GM12878 (cell line): ENCODE measurements around the gene HMBS. TPM values are rescaled to one million over a fixed set of nuclear protein-coding genes. Genes with fewer than 3 reads are reported as not detected.

Source experiments
- ATAC-seq: fragments of 200-7000 bp; cut with Tn5 transposase; 3 replicates; pipeline ENCODE4 v1.9.1; 2020; ENCODE audit warnings: mild to moderate bottlenecking, moderate library complexity
- BruUV-seq: library from RNA; stranded (reverse); fragments of 400-500 nt; replicated peaks from 2 replicates; lab custom pipeline; 2021; lab: Mats Ljungman, UMichigan
- CTCF ChIA-PET: fragments of 300-600 bp; sonication (Branson Sonifier 250); formaldehyde crosslinking; extraction: SDS; loops from one replicate; lab custom pipeline; 2021; ENCODE audit warnings: inconsistent platforms; lab: Yijun Ruan, JAX
- POLR2A ChIA-PET: fragments of 350-600 bp; formaldehyde crosslinking; extraction: SDS; loops from one replicate; lab custom pipeline; 2021; ENCODE audit warnings: inconsistent platforms; lab: Charles Lee
- RAD21 ChIA-PET: fragments of 300-600 bp; sonication (Branson Sonifier 250); formaldehyde crosslinking; loops from one replicate; lab custom pipeline; 2023; ENCODE audit warnings: antibody characterized with exemption; ENCODE audit not compliant: unreplicated experiment; lab: Charles Lee
- SMC1A ChIA-PET: fragments of 300-600 bp; sonication (Branson Sonifier 250); formaldehyde crosslinking; loops from one replicate; lab custom pipeline; 2023; ENCODE audit not compliant: unreplicated experiment, uncharacterized antibody; lab: Charles Lee
- DNase-seq: peaks from one replicate; pipeline ENCODE4 v3.0.0-alpha.2; 2011; ENCODE audit warnings: low read depth, low spot score
- FAIRE-seq: peaks from 3 replicates; lab custom pipeline; 2011; peaks lifted over from hg19 to GRCh38; lab: Jason Lieb, UNC
- H2AFZ ChIP-seq: 2 replicates; pipeline ENCODE4 v1.6.0; 2011; ENCODE audit warnings: low read depth, low read length, control low read depth; ENCODE audit not compliant: control insufficient read depth
- H3K27ac ChIP-seq: 2 replicates; pipeline ENCODE4 v1.5.1; 2011; ENCODE audit warnings: control low read depth; ENCODE audit not compliant: control insufficient read depth, insufficient read depth
- H3K27me3 ChIP-seq, 2 experiments: replicated peaks in 1 of 2; 2 replicates each; pipeline versions ENCODE4 v1.6.0 to v1.6.1; 2011; ENCODE audit warnings: low read length in 1 of 2; ENCODE audit not compliant: control insufficient read depth in 2 of 2, insufficient read depth in 2 of 2
- H3K36me3 ChIP-seq, 2 experiments: 2 replicates each; pipeline ENCODE4 v1.5.1; 2011; ENCODE audit warnings: low read length in 1 of 2; ENCODE audit not compliant: control insufficient read depth in 2 of 2, insufficient read depth in 2 of 2
- H3K4me1 ChIP-seq: 2 replicates; pipeline ENCODE4 v1.6.1; 2011; ENCODE audit warnings: mild to moderate bottlenecking, low read length, moderate library complexity, mixed read lengths; ENCODE audit not compliant: control insufficient read depth, insufficient read depth
- H3K4me2 ChIP-seq: 2 replicates; pipeline ENCODE4 v1.6.0; 2011; ENCODE audit warnings: control low read depth; ENCODE audit not compliant: control insufficient read depth, insufficient read depth
- H3K4me3 ChIP-seq: fragments of 200-600 bp; sonication (generic); 2 replicates; pipeline ENCODE4 v1.5.1; 2016
- H3K79me2 ChIP-seq: 2 replicates; pipeline ENCODE4 v1.6.0; 2011; ENCODE audit warnings: low read length; ENCODE audit not compliant: control insufficient read depth, insufficient read depth
- H3K9ac ChIP-seq: 2 replicates; pipeline ENCODE4 v1.8.0; 2011; ENCODE audit warnings: low read length, control low read depth, mixed read lengths; ENCODE audit not compliant: control insufficient read depth, insufficient read depth
- H3K9me3 ChIP-seq: replicated peaks from 3 replicates; pipeline ENCODE4 v1.5.1; 2011; ENCODE audit warnings: mild to moderate bottlenecking, low read length; ENCODE audit not compliant: control insufficient read depth, insufficient read depth
- H4K20me1 ChIP-seq: 2 replicates; pipeline ENCODE4 v1.6.0; 2011; ENCODE audit not compliant: control insufficient read depth, insufficient read depth
- BCL11A ChIP-seq: IDR thresholded peaks from 2 replicates; pipeline ENCODE4 v1.6.1; 2011; ENCODE audit warnings: low read depth, low read length
- BMI1 ChIP-seq: fragments of 450-650 bp; IDR thresholded peaks from 2 replicates; pipeline ENCODE4 v1.6.1; 2016; ENCODE audit warnings: mild to moderate bottlenecking, moderate library complexity, borderline replicate concordance
- CBX3 ChIP-seq: fragments of 200-600 bp; sonication (generic); IDR thresholded peaks from 2 replicates; pipeline ENCODE4 v1.6.1; 2016; ENCODE audit warnings: low read depth, borderline replicate concordance
- E2F4 ChIP-seq: IDR thresholded peaks from 2 replicates; pipeline ENCODE4 v1.6.1; 2012; ENCODE audit warnings: low read depth, low read length, improper control_type of control experiment
- ESRRA ChIP-seq: IDR thresholded peaks from 2 replicates; pipeline ENCODE4 v1.6.1; 2012; ENCODE audit warnings: mild to moderate bottlenecking, low read length, improper control_type of control experiment
- ETV6 ChIP-seq, 2 experiments: fragments of 450-650 bp in 1 of 2; IDR thresholded peaks in 1 of 2; conservative IDR thresholded peaks in 1 of 2; 2 replicates each; pipeline ENCODE4 v1.6.1; 2014; ENCODE audit warnings: antibody characterized with exemption in 1 of 2, borderline replicate concordance in 1 of 2, low read depth in 1 of 2, mild to moderate bottlenecking in 1 of 2, moderate library complexity in 1 of 2
- EZH2 ChIP-seq: IDR thresholded peaks from 2 replicates; pipeline ENCODE4 v1.6.1; 2012; ENCODE audit warnings: low read depth, mild to moderate bottlenecking, control low read depth, inconsistent platforms, low read length, borderline replicate concordance; ENCODE audit not compliant: control insufficient read depth
- IKZF2 ChIP-seq, 2 experiments: fragments of 450-650 bp; IDR thresholded peaks; 2 replicates each; pipeline ENCODE4 v1.6.1; 2017; ENCODE audit warnings: mild to moderate bottlenecking in 2 of 2, moderate library complexity in 2 of 2
- LARP7 ChIP-seq: fragments of 450-650 bp; IDR thresholded peaks from 2 replicates; pipeline ENCODE4 v1.6.1; 2017; ENCODE audit warnings: mild to moderate bottlenecking
- MAX ChIP-seq: IDR thresholded peaks from 2 replicates; pipeline ENCODE4 v1.6.1; 2012; ENCODE audit warnings: low read depth, low read length, improper control_type of control experiment
- NR2F1 ChIP-seq: fragments of 450-650 bp; conservative IDR thresholded peaks from 2 replicates; pipeline ENCODE4 v1.6.1; 2017; ENCODE audit warnings: mild to moderate bottlenecking
- PAX5 ChIP-seq: IDR thresholded peaks from 2 replicates; pipeline ENCODE4 v1.6.1; 2011; ENCODE audit warnings: low read depth, low read length, borderline replicate concordance
- PBX3 ChIP-seq: IDR thresholded peaks from 2 replicates; pipeline ENCODE4 v1.6.1; 2011; ENCODE audit warnings: mild to moderate bottlenecking, low read depth, low read length, moderate library complexity; ENCODE audit not compliant: insufficient replicate concordance
- RBBP5 ChIP-seq: fragments of 200-600 bp; sonication (generic); conservative IDR thresholded peaks from 2 replicates; pipeline ENCODE4 v1.6.1; 2016
- TCF3 ChIP-seq: IDR thresholded peaks from 2 replicates; pipeline ENCODE4 v1.6.1; 2012; ENCODE audit warnings: low read depth, mild to moderate bottlenecking, low read length, borderline replicate concordance; ENCODE audit not compliant: insufficient read depth
- ZBTB33 ChIP-seq: fragments of 450-650 bp; IDR thresholded peaks from 2 replicates; pipeline ENCODE4 v1.6.1; 2017; ENCODE audit warnings: mild to moderate bottlenecking
- ZNF687 ChIP-seq: fragments of 450-650 bp; IDR thresholded peaks from 2 replicates; pipeline ENCODE4 v1.6.1; 2017; ENCODE audit warnings: mild to moderate bottlenecking, moderate library complexity
- WGBS: methylation state at CpG from one replicate; pipeline ENCODE4 v1.1.6; 2016; ENCODE audit warnings: low lambda C conversion rate; ENCODE audit not compliant: insufficient replicate concordance, insufficient coverage; ENCODE audit errors: missing lambda C conversion rate; 5-methylcytosine and 5-hydroxymethylcytosine counted together
- in situ Hi-C: fragments of 300-500 bp; cut with MboI; formaldehyde crosslinking; loops from 9 replicates; pipeline ENCODE4 v1.14.3; 2018; ENCODE audit warnings: mixed read lengths
- intact Hi-C: fragments of 100-400 bp; cut with micrococcal nuclease; formaldehyde crosslinking; loops from one replicate; pipeline ENCODE4 v1.14.2; 2022; ENCODE audit not compliant: unreplicated experiment
- polyA plus RNA-seq, 11 experiments: library from polyadenylated mRNA; depleted of rRNA in 4 of 11; unstranded in 6 of 11; stranded (reverse) in 5 of 11; fragments of >200 nt; fragmentation: Nextera tagmentation in 4 of 11; fragmentation: Illumina TruSeq in 1 of 11; extraction: Ambion mirVana in 4 of 11; extraction: Trizol in 1 of 11; gene quantifications; 1 replicate in 1 of 11; 2 replicates in 10 of 11; pipeline versions ENCODE4 v1.2.1 to v1.2.3, GENCODE V29; 2011 to 2016; ENCODE audit warnings: inconsistent platforms in 2 of 11, missing spikeins in 2 of 11, low read depth in 1 of 11
- total RNA-seq, 4 experiments: library from RNA; depleted of rRNA in 3 of 4; stranded (reverse); fragments of >200 nt in 3 of 4; fragmentation: Illumina TruSeq in 1 of 4; extraction: Trizol in 1 of 4; gene quantifications; 2 replicates each; pipeline versions ENCODE4 v1.2.1 to v1.2.3, GENCODE V29; 2013 to 2021

Gene HMBS
- total and polyA plus RNA-seq, 10 of the 15 experiments (the other 5 are each of a cell fraction or from before 2014, with no cell fraction given), result 17.7 to 96.7 (median 49.7) TPM

GRCh38 chr11:119077839-119078238 is 6.8 kb upstream of the HMBS start:
- no peaks in the 10 kb centered on the region for H3K9me3 ChIP-seq
- H3K9ac ChIP-seq, result no peak overlapping the region
- ChIA-PET SMC1A (no interaction called here), CTCF (no interaction called here), RAD21 (no interaction called here), POLR2A (no interaction called here)
- peaks cover 19 to 24% of the 10 kb centered on the region in 2 experiments for H3K36me3 ChIP-seq
- H3K4me3 ChIP-seq, result no peak overlapping the region
- in situ Hi-C loops (no loop called here), intact Hi-C loops (no loop called here)
- no peaks in the 10 kb centered on the region for H3K27me3 ChIP-seq
- H3K4me2 ChIP-seq, result no peak overlapping the region
- no peaks in the 10 kb centered on the region for H3K4me1 ChIP-seq
- H4K20me1 ChIP-seq, result no peaks in the 10 kb centered on the region
- no peak overlapping the region for H2AFZ ChIP-seq
- no peaks in the 10 kb centered on the region for H3K79me2 ChIP-seq
- no peak for DNase-seq
- no peak overlapping the region for H3K27ac ChIP-seq
- BruUV-seq, result no TSS peak
- no peak for ATAC-seq
- WGBS, result 95% methylated on average over 11 of the region's 11 CpGs
- FAIRE-seq, result no peak
- TF ChIP-seq LARP7 (no peak), BCL11A (no peak), MAX (no peak), IKZF2 (IDR thresholded peaks at IDR 0.05) (no peak), NR2F1 (no peak), ZNF687 (no peak), E2F4 (no peak), CBX3 (no peak), RBBP5 (no peak), ETV6 (conservative IDR thresholded peaks at IDR 0.05 in 1 of 2, IDR thresholded peaks at IDR 0.05 in 1 of 2; ENCODE audit: borderline replicate concordance in 1 of 2, low read depth in 1 of 2) (no peak), ZBTB33 (no peak), PBX3 (no peak), PAX5 (no peak), EZH2 (no peak), ESRRA (no peak), TCF3 (no peak), BMI1 (no peak)
